Measurements from ENCODE around the gene GRIN2B.

The GRIN2B gene

GRCh38 chr12:13956060-13956590 lies 25.3 kb downstream of the GRIN2B start:
- DNase-seq: no peak

DNA sequence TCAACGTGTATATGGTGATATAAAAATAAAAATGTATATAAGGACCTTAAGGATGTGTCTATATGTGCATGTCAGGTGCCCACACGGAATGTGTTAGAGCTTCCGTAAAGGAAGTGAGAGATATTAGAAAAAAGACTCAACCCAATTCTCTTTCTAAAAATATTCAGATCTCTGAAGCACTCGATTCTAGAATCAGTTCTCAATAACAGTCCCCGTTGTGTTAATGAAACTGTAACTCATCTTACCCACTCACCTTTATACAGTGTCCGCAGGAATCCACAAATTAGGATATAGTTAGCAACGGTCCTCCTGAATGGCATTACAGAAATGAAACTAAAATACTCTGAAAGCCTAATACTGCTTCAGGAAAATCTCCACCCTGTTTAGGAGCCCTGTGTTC lies 29.3 kb downstream of the GRIN2B start:
- no peak for DNase-seq

GRCh38 chr12:13950502-13950901 lies 30.9 kb downstream of the GRIN2B start:
- DNase-seq: no peak

- DNase-seq: no peak
These were observed 32.8 kb downstream of the GRIN2B start for GRCh38 chr12:13948621-13949020.

GRCh38 chr12:13947276-13947946 lies 34.0 kb downstream of the GRIN2B start:
- no peak for DNase-seq

DNA sequence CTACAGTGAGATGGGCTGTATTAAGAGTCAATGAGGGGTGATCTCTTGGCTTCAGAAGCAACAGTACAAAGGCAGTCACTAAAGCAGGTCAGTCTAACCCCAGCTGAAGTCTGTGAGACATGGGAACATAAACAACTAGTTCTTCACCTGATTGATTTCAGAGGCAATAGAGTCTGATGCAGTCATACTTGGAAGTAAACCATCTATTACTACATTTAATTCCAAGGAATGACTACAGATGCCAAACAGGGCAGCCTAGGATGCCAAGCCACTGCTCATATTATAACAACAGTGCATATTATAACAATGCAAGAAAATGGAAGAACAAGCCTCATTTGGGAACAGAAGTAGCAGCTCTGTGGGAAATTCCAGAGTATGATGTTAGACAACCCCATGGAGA lies 35.8 kb downstream of the GRIN2B start:
- DNase-seq: no peak

DNA sequence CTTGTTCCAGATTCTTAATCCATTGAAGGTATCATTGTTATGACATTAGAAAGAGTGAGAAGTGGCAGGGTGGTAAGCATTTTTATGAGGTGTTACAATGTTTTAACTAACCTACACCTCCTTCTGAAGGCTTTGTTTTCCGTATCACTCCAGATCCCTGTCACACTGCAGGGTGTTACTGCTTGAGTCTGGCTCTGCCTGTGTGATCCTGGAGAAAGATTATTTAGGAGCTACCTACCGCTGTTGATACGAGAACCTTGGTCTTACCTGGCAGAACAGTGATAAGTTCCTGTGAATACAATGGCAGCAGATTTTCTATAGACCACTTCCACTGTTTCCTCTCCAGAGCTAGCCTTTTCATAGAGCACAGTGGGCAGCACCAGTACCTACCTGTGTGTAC lies 36.2 kb downstream of the GRIN2B start:
- DNase-seq: no peak

DNA sequence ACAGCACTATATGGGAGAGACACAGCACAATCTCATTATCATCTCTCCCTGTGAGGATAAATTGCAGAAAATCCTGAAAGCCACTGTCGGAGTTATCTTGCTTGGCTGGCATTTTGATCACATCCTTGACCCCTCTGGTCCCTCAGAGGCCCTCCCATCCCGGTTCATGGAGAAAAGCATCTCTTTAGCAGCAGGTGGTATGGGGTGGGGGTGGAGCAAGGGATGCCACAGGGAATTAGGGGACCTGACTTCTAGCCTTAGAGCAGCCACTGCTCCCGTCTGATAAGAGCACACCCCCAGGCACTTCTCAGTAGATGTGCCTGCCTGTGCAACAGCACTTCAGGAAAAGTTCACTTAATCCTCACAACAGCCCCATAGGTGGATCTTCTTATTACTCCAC lies 38.6 kb downstream of the GRIN2B start:
- DNase-seq: no peak

DNA sequence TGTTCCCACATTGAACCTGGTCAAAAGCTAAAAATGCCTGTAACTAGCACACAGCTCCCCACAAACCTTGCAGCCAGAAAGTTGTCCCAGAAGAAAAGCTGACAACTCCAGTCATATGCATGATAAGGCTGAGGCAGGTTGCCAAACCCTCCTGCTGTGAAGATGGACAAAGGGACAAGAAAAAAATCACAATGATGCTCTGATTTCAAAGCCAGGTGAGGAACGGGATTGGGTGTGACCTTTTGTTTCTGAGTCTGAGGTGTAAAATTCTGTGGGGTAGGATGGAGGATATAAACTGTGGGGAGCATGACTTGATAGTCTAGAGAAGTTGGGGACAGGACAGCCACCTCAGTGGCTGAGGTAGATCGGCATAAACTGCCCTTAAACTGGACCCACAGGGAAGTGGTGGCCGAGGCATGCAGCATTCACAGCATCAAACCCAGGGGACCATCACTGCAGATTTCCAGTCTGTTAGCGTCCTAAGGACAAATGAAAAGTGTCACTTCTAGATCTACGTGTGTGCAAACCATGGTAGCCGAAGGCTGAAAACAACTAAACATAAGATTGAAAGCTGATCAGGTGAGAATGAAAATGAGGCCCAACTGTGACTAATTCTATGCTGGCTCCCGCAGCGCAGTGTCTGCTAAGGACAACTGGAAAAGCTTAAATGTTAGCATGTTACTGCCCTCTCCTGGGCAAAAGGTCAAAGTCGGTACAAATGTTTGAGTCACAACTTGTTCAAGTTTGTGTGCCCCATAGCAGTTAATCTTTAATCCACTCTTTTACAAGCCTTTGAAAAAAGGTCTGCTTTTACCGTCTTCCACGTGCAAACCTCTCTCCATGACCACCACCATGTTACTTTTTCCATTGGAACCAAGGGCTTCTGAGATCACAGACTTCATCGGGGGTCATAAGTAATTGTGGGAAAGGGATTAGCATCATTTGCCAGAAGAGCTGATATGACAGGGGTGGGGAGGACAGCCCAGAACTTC lies 39.8 kb downstream of the GRIN2B start:
- DNase-seq: peak; percentile 3 to 33

DNA sequence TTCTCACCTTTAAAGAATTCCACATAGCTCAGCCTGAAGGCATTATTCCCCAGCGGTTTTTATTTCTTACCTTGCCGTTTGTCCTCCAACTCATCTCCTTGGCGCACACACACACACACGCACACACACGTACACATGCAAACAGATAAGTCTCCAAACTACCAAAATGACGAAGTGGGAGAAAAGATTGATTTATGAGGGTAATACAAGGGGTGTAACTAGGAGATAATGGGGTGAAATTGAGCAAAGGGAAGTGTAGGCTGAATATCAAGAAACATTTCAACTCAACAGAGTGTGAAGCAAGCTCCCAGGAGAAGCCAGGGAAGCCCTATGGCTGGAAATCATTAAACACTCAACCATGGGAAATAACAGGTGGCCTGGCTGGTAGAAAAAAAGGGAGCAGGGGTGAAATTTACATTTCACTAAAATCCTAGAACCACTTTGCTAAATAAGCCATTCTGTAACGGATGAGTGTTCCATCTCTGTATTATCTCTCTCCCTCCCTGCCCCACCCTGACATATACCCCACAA lies 41.0 kb downstream of the GRIN2B start:
- DNase-seq: no peak

GRCh38 chr12:13937735-13938134 lies 43.7 kb downstream of the GRIN2B start:
- no peak for DNase-seq

DNA sequence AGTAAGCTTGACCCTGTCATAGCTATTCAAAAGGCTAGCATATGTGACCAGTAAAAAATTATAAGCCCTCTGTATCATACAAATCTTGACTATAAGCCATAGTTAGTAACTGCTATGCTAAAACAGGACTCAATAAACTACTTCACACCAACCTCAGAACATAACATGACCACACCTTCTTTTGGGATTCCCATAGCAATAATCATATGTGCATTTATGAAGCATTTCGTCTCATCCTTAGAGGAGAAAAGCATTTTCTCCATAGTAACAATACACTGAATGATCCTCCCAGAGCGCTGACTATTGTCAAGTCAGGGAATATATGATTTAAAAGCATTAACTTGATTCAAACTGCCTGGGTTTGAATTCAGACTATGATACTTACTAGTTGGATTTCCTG lies 46.2 kb downstream of the GRIN2B start:
- no peak for DNase-seq
